ENCODE results near the gene DYNC1LI1.

The DYNC1LI1 gene

GRCh38 chr3:32480604-32481003, 90.1 kb downstream of the DYNC1LI1 start:
- H3K27ac ChIP-seq (ENCODE audit: low read length): no peak overlapping the region
- H3K79me2 ChIP-seq (ENCODE audit: insufficient read depth, low read length): no peaks in the 10 kb centered on the region
- no peak for ATAC-seq (ENCODE audit: insufficient read depth, low read depth)
- H3K36me3 ChIP-seq (ENCODE audit: insufficient read depth, low read length): peaks cover 53% of the 10 kb centered on the region
- H4K20me1 ChIP-seq (ENCODE audit: insufficient read depth, low read length): no peaks in the 10 kb centered on the region
- H3K4me2 ChIP-seq (ENCODE audit: insufficient read depth, low read length): no peak overlapping the region
- no peaks in the 10 kb centered on the region for H3K27me3 ChIP-seq (ENCODE audit: insufficient read depth, low read length, poor library complexity)
- no peak overlapping the region for H2AFZ ChIP-seq (ENCODE audit: low read depth, low read length)
- TF ChIP-seq CTCF (IDR thresholded peaks at IDR 0.05; ENCODE audit: borderline replicate concordance, extremely low read depth, low read length, poor library complexity, severe bottlenecking) (no peak), EZH2 (IDR thresholded peaks at IDR 0.05; ENCODE audit: borderline replicate concordance, low read depth, low read length, severe bottlenecking) (no peak)
- H3K4me1 ChIP-seq (ENCODE audit: insufficient read depth, low read length): no peaks in the 10 kb centered on the region
- no peak overlapping the region for H3K4me3 ChIP-seq (ENCODE audit: low read depth in 1 of 2, low read length in 2 of 2)
- no peaks in the 10 kb centered on the region for H3K9me3 ChIP-seq (ENCODE audit: insufficient read depth, low read length, severe bottlenecking)
- DNase-seq: no peak
- no peak overlapping the region for H3K9ac ChIP-seq (ENCODE audit: low read depth, low read length)
